ENCODE measurements around the gene NUDT8.

DNA sequence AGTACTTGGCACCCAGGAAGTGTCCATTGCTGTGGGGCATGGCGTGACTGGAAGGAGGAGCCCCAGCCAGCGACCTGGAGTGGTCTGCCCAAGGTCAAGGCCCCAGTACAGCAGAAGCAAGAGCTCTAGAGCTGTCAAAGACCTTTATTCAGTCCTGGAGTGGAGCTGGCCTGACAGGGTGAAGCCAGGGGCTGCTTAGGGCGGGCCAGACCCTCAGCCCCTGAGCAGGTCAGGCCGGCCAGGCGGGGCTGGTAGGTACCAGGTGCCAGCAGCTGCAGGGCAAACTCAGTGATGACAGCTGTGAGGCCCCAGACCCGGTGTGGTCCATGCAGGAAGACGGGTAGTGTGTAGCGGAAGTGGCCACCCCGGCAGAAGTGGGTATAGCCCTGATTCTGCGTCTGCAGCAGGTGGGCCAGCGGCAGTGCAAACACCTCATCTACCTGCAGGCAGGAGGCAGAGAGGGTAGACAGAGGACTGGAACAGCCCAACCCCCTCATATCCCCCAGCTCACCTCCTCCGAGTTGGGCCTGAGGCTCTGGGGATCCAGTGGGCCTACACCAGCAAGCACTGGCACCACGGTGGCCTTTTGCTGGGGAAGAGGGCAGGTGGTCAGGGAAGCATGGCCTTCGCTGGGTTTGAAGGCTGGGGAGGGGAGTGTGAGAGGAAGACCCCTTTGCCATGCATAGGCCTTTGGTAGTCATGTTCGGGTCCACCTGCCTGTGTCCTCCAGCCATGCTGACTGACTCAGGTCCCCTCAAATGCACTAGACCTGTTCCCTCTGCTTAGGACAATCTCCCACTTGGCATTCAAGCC, 1.7 kb downstream of the NUDT8 start:
- TF ChIP-seq EZH2 (IDR thresholded peaks at IDR 0.05; ENCODE audit: low read depth): no peak
- TF ChIP-seq, protein P1, sequence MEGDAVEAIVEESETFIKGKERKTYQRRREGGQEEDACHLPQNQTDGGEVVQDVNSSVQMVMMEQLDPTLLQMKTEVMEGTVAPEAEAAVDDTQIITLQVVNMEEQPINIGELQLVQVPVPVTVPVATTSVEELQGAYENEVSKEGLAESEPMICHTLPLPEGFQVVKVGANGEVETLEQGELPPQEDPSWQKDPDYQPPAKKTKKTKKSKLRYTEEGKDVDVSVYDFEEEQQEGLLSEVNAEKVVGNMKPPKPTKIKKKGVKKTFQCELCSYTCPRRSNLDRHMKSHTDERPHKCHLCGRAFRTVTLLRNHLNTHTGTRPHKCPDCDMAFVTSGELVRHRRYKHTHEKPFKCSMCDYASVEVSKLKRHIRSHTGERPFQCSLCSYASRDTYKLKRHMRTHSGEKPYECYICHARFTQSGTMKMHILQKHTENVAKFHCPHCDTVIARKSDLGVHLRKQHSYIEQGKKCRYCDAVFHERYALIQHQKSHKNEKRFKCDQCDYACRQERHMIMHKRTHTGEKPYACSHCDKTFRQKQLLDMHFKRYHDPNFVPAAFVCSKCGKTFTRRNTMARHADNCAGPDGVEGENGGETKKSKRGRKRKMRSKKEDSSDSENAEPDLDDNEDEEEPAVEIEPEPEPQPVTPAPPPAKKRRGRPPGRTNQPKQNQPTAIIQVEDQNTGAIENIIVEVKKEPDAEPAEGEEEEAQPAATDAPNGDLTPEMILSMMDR (conservative IDR thresholded peaks at IDR 0.05): no peak

All from PC-9 (cell line).